Right cardiac atrium (tissue), 5 donors: Measurements from ENCODE around the gene TLNRD1. TPM values are rescaled to one million over a fixed set of nuclear protein-coding genes. Genes with fewer than 3 reads are reported as not detected.

Experiments used
- ATAC-seq, 2 donors: fragments of 200-7000 bp; cut with Tn5 transposase; one replicate each; pipeline versions ENCODE4 v1.8.0 to v1.9.1; 2020; ENCODE audit warnings: moderate library complexity in 2 of 2, mild to moderate bottlenecking in 1 of 2
- DNase-seq, 3 donors: peaks; one replicate each; pipeline ENCODE4 v3.0.0-alpha.2; 2020
- H3K27ac ChIP-seq: one replicate; pipeline ENCODE4 v1.5.1; 2013; ENCODE audit warnings: mild to moderate bottlenecking, low read length, control low read depth, moderate library complexity
- H3K27me3 ChIP-seq: one replicate; pipeline ENCODE4 v1.6.1; 2013; ENCODE audit not compliant: control insufficient read depth, insufficient read depth
- H3K4me1 ChIP-seq: one replicate; pipeline ENCODE4 v1.6.1; 2013; ENCODE audit warnings: low read length; ENCODE audit not compliant: control insufficient read depth, insufficient read depth
- H3K4me3 ChIP-seq: one replicate; pipeline ENCODE4 v1.5.1; 2013; ENCODE audit warnings: low read length, control low read depth
- H3K9me3 ChIP-seq: one replicate; pipeline ENCODE4 v1.6.1; 2013; ENCODE audit warnings: low read length; ENCODE audit not compliant: control insufficient read depth
- WGBS: extraction: QIAGEN DNeasy Blood & Tissue Kit; methylation state at CpG from one replicate; pipeline ENCODE4 v1.1.7; 2013; 5-methylcytosine and 5-hydroxymethylcytosine counted together
- intact Hi-C, 4 donors: fragments of 100-400 bp; cut with DNase I; formaldehyde crosslinking; loops; one replicate each; pipeline versions ENCODE4 v1.11.0 to v1.14.0; 2022 to 2023
- polyA plus RNA-seq: library from polyadenylated mRNA; stranded (reverse); fragments of 200-250 nt; gene quantifications from one replicate; pipeline ENCODE4 v1.2.3, GENCODE V29; 2013
- total RNA-seq, 4 donors: library from RNA; stranded (reverse); fragmentation: NEBNext Ultra II Directional; extraction: Animal tissue kit (Norgen Biotek cat#: 25700); gene quantifications; one replicate each; pipeline ENCODE4 v1.2.1, GENCODE V29; 2021
- donor health status: healthy with polysubstance abuse.
- donor health status: DM: no; HTN: yes; CAD: no.
- donor health status: DM: no; HTN: no; CAD: no.
- donor health status: DM: no; HTN: yes; CAD: no; lungs with severe emphysema.
- donor health status: DM: yes; HTN: yes; CAD: no.

TLNRD1 gene
- total and polyA plus RNA-seq, 5 donors = 4.8 to 17.2 (median 7.1) TPM

DNA sequence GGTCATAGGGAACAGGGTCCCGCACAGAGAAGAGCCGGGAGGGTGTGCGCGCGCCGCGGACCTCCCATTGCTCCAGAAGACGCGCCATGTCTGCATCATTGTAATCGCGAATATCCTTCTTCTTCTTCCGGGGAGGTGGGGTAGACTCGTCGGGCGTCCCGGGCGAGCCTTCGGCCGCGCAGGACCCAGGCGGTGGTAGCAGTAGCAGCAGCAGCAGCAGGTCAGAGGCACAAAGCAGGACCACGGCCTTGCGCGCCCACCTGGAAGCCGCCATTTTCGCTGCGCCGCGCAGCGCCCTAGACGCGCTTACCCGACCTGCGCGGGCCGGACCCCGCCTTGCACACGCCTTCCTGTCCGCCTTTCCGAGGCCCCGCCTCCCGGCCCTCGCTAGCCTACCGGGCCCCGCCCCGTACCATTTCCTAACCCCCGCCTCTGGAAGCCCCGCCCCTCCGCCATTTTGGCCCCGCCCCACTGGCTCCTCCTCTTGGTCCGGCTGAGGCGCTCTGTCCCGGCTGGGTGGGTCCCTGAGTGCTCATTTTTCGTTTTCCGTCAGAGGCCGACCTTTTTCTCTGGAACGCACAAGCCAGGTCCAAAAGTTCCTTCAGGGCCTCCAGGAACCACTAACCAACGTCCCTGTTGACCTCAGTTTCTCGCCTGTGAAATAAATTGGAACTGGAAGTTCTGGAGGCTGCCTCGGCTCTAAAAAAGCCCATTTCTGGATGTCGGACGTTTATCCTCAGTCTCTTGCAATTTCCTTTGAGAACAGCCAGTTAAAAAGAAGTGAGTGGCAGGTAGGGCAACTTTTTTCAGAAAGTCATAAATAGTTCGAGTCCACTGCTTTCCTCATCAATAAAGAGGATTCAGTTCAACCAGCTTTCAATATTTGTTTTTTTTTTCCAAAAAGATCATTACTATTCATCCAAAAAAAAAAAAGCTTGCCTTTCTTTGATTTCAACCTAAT, 10.9 kb upstream of the TLNRD1 start, which contains the start of gene MESD:
TSS of gene MESD (minus strand) at position 302 of the 961 bp plus-strand sequence. CDS start at position 274, 28 bp downstream.
- peak; percentile 98 to 100 (median 99) for DNase-seq
- Histone ChIP-seq H3K27ac (peak within 1 kb of the TSS; percentile 95), H3K9me3 (no peaks in the 10 kb centered on the region), H3K4me3 (peak within 1 kb of the TSS; percentile 57), H3K27me3 (no peaks in the 10 kb centered on the region), H3K4me1 (peaks cover 13% of the 10 kb centered on the region)
- intact Hi-C loops = loop anchor here in 2 of 4 donors (10.0 kb wide), 2 partner anchors 115 to 275 kb away; no protein-coding TSS in a partner anchor
- WGBS = under 1% methylated on average over 63 of the region's 63 CpGs
- peak; percentile 98 to 99 for ATAC-seq

DNA sequence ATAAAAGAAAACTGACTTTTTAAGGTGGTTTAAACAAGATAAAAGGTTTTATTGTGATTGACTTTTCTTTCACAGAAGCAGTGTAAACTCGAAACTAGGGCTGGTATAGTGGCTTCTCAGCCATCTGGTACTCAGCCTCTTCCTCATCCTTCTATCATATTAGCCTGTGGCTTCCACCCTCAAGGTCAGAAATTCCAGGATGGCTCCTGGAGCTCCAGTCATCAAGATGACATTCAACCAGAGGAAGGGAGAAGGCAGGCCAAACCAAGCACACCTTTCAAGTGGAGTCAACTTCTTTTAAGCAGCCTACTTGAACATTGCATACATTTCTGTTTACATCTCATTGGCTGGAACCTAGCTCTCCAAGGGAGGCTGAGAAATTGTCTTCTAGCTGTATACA, 9.8 kb upstream of the TLNRD1 start:
- 85% methylated on average over 1 of the region's 1 CpG for WGBS
- intact Hi-C loops = loop anchor here in 2 of 4 donors (10.0 kb wide), 2 partner anchors 114 to 274 kb away; no protein-coding TSS in a partner anchor

DNA sequence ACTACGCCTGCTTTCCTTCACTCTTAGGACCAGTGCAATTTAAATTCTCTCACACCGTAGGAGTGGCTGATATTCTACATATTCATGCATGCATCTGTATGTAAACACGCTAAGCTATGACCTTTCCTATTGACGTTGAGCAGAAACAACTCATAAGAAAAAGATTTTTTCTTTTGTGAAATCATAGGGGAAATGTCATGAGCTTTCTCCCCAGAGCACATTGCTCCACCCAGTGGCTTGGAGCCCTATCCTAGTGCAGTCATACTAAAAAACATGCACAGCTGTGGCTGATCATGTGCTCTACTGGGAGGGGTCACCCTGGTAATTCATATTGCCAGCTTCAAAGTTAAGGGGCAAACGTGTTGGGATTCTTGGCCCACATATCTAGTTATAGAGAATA, 9.3 kb upstream of the TLNRD1 start:
- Histone ChIP-seq H3K27me3 (no peaks in the 10 kb centered on the region), H3K9me3 (no peaks in the 10 kb centered on the region), H3K4me3 (no peak overlapping the region), H3K4me1 (peaks cover 13% of the 10 kb centered on the region), H3K27ac (peak overlapping the region; percentile 89)
- ATAC-seq (peak; percentile 48 to 57), DNase-seq (peak; percentile 68 to 85 (median 79))
- WGBS = 49% methylated on average over 5 of the region's 5 CpGs
- intact Hi-C loops = loop anchor here in 2 of 4 donors (10.0 kb wide), 2 partner anchors 113 to 273 kb away; no protein-coding TSS in a partner anchor

More for the DNA sequence above, 9.8 kb upstream of the TLNRD1 start:
- no peak overlapping the region for H3K4me3 ChIP-seq
- DNase-seq = no peak
- peaks cover 13% of the 10 kb centered on the region for H3K4me1 ChIP-seq
- ATAC-seq = no peak
- no peaks in the 10 kb centered on the region for H3K9me3 ChIP-seq
- no peaks in the 10 kb centered on the region for H3K27me3 ChIP-seq
- peak overlapping the region; percentile 89 for H3K27ac ChIP-seq

DNA sequence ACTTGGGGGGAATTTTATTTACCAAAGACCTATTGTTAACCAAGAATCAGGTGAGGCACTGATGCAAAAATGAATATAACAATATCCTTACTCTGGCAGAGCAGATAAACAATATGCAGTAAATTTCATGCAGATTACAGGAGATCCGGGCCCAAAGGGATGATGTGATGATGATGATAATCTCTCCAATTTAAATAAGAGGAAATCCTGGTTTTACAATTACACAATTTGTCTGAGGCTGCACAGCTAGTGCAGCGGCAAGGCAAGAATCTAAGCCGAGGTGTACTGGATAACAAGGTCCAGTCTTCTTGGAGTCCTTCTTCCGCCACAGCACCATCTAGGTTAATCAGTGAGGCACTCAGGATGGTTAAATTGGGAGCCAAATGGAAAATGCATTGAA, 8.7 kb upstream of the TLNRD1 start:
- Histone ChIP-seq H3K27ac (no peak overlapping the region), H3K4me1 (peaks cover 11% of the 10 kb centered on the region), H3K4me3 (no peak overlapping the region), H3K9me3 (no peaks in the 10 kb centered on the region), H3K27me3 (no peaks in the 10 kb centered on the region)
- 58% methylated on average over 4 of the region's 4 CpGs for WGBS
- no peak for DNase-seq
- intact Hi-C loops = loop anchor here in 2 of 4 donors (10.0 kb wide), 2 partner anchors 113 to 273 kb away; no protein-coding TSS in a partner anchor
- ATAC-seq = no peak

DNA sequence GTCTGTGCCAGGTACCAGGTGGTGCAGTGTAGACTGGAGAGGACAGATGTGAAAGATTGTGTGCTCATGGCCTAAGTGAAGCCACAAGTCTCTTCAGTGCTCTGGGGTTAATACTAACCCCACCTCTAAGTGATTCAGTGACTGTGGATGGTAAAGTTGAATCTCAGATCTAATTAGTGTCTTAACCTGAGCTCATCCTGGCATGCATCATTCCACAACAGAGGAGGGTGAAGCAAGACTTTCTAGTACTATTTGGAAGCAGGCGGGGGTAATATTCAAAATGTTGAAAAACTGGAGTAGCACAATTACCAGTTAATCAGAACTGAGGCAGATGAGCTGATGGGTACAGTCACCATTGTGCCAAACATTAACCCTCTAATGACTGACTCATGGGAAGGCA, 8.3 kb upstream of the TLNRD1 start:
- peaks cover 11% of the 10 kb centered on the region for H3K4me1 ChIP-seq
- H3K27ac ChIP-seq = no peak overlapping the region
- ATAC-seq (no peak), DNase-seq (no peak)
- no peaks in the 10 kb centered on the region for H3K27me3 ChIP-seq
- 91% methylated on average over 1 of the region's 1 CpG for WGBS
- no peak overlapping the region for H3K4me3 ChIP-seq
- no peaks in the 10 kb centered on the region for H3K9me3 ChIP-seq
- intact Hi-C loops = loop anchor here in 2 of 4 donors (10.0 kb wide), 2 partner anchors 112 to 272 kb away; no protein-coding TSS in a partner anchor

DNA sequence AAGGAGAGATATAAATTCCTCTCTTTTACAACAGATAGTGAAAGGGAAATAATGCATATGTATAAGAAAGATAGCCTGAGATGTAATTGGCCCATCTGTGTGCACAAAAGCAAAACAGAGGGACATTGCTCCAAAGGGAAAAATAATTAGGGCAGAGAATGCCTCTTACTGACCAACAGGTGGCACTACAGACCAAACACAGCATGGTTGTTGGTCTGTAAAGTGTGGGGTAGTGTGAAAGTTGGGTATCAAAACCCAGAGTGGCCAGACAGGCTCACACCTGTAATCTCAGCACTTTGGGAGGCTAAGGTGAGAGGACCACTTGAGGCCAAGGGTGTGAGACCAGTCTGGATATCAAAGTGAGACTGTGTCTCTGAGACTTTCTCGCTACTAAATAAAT, 4.5 kb upstream of the TLNRD1 start:
- ATAC-seq (no peak), DNase-seq (no peak)
- intact Hi-C loops = loop anchor here in 2 of 4 donors (10.0 kb wide), 2 partner anchors 109 to 269 kb away; no protein-coding TSS in a partner anchor
- WGBS = 100% methylated on average over 1 of the region's 1 CpG
- no peaks in the 10 kb centered on the region for H3K9me3 ChIP-seq
- H3K27me3 ChIP-seq = no peaks in the 10 kb centered on the region
- no peak overlapping the region for H3K4me3 ChIP-seq
- no peak overlapping the region for H3K27ac ChIP-seq
- no peaks in the 10 kb centered on the region for H3K4me1 ChIP-seq

DNA sequence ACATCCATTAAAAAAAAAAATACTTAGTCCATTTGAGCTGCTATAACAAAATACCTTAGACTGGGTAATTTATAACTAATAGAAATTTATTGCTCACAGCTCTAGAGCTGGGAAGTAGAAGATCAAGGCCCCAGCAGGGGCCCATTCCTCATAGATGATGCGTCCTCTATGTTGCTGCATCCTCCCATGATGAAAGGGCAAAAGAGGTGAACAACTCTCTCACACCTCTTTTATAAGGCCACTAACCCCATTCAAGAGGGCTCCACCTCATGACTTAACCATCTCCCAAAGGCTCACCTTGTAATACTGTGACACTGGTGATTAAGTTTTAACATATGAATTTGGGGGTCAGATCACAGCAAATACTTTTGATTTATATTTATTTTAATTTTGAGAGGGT, 3.0 kb upstream of the TLNRD1 start:
- intact Hi-C loops = loop anchor here in 2 of 4 donors (10.0 kb wide), 2 partner anchors 107 to 267 kb away; no protein-coding TSS in a partner anchor
- no peak overlapping the region for H3K27ac ChIP-seq
- 94% methylated on average over 1 of the region's 1 CpG for WGBS

DNA sequence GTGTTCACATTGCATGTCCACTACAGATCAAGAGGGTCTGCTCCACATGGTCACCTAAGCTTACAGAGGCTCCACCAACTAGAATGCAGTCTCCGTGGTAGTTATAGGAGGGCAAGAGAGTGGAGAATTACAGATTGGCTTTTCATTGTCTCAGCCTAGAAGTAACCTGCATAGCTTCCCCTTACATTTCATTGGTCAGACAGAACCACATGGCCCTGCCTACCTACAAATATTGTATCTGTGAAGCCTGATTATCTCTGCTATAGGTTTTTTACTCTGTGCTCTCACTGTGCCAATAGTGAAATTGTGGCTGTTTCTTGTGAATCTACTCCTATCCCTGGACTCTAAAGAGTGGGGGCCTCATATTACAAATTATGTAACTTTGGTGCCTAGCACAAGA, 2.5 kb upstream of the TLNRD1 start:
- Histone ChIP-seq H3K4me1 (no peaks in the 10 kb centered on the region), H3K27ac (no peak overlapping the region), H3K9me3 (no peaks in the 10 kb centered on the region), H3K4me3 (no peak overlapping the region), H3K27me3 (no peaks in the 10 kb centered on the region)
- no peak for DNase-seq
- 79% methylated on average over 1 of the region's 1 CpG for WGBS
- intact Hi-C loops = loop anchor here in 2 of 4 donors (10.0 kb wide), 2 partner anchors 107 to 267 kb away; no protein-coding TSS in a partner anchor
- ATAC-seq = no peak

More for the DNA sequence above, 3.0 kb upstream of the TLNRD1 start:
- Histone ChIP-seq H3K4me3 (no peak overlapping the region), H3K4me1 (no peaks in the 10 kb centered on the region), H3K27me3 (no peaks in the 10 kb centered on the region), H3K9me3 (no peaks in the 10 kb centered on the region)
- DNase-seq (no peak), ATAC-seq (no peak)

DNA sequence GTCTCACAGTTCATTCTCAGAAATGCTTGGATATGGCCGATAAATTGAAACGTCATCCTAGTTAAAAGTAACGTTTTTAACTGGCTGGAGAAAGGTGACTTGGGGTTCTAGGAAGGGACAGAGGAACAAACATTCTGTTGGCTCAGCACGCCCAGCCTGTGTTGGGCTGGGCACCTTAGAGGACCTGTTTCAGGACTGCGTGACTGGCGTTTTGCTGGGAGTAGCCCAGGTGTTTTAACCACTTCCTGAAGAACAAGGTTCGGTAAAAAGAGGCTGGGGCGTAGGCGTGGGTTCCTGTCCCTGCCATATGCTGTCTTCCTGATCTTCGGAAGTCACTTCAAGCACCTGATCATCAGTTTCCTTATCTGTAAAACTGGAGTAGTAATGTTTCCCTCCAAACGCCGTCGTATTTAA, 1.1 kb upstream of the TLNRD1 start:
- no peak for ATAC-seq
- DNase-seq = no peak
- intact Hi-C loops = loop anchor here (5.0 to 10.0 kb wide), 4 partner anchors 95 to 265 kb away; no protein-coding TSS in a partner anchor
- Histone ChIP-seq H3K4me1 (no peaks in the 10 kb centered on the region), H3K9me3 (no peaks in the 10 kb centered on the region), H3K27me3 (no peaks in the 10 kb centered on the region), H3K4me3 (peak overlapping the region; percentile 87), H3K27ac (peak overlapping the region; percentile 33)
- 56% methylated on average over 13 of the region's 13 CpGs for WGBS

DNA sequence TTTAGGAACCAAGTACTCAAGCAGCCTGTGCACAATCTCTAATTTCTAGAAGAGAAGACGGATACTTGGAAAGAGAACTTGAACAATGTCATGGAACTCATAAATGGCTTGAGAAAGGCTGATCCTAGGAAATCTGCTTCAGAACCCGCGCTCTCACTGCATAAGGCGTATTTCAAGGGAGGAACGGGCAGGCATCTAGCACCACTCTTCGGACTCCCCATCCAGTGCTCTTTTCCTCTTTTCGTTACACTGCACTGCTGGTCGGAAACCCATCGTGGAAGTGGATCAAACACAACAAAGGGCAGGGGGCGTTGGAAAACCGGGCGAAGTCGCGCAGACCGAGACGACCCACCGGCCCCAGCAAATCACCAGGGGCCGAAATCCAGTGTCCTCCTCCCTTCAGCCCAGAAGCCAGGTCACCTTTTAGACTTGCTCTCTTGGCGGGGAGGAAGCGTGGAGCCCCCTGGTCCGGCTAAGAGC, 539 bp upstream of the TLNRD1 start:
- no peaks in the 10 kb centered on the region for H3K4me1 ChIP-seq
- no peaks in the 10 kb centered on the region for H3K27me3 ChIP-seq
- ATAC-seq (peak; percentile 5 to 6), DNase-seq (no peak)
- intact Hi-C loops = loop anchor here in 3 of 4 donors (5.0 to 10.0 kb wide), 2 partner anchors 95 to 97 kb away; no protein-coding TSS in a partner anchor
- peak overlapping the region; percentile 87 for H3K4me3 ChIP-seq
- WGBS = 8% methylated on average over 21 of the region's 21 CpGs
- H3K9me3 ChIP-seq = no peaks in the 10 kb centered on the region
- peak overlapping the region; percentile 92 for H3K27ac ChIP-seq
